GM23338 (cell line): ENCODE measurements around the gene ATP5ME.

ENCODE experiments used
- CREB1 ChIP-seq: fragments of 250-450 bp; sonication (Bioruptor Pico); IDR thresholded peaks from 2 replicates; pipeline ENCODE4 v1.5.0; 2020; ENCODE audit warnings: low read depth, mild to moderate bottlenecking, moderate library complexity
- CTCF ChIP-seq, 2 experiments: fragments of 200-600 bp in 1 of 2; sonication (generic) in 1 of 2; conservative IDR thresholded peaks; 2 replicates each; pipeline versions ENCODE4 v1.5.1 to v1.6.1; 2016 to 2017; ENCODE audit warnings: antibody characterized with exemption in 2 of 2, low read depth in 2 of 2, mild to moderate bottlenecking in 2 of 2, moderate library complexity in 1 of 2
- EZH2 ChIP-seq: fragments of 200-600 bp; sonication (generic); IDR thresholded peaks from one replicate; pipeline ENCODE4 v1.8.0; 2017; ENCODE audit warnings: antibody characterized with exemption, mild to moderate bottlenecking, low read depth; ENCODE audit not compliant: unreplicated experiment
- EZH2phosphoT487 ChIP-seq: fragments of 200-600 bp; sonication (generic); IDR thresholded peaks from one replicate; pipeline ENCODE4 v1.8.1; 2018; ENCODE audit warnings: antibody characterized with exemption; ENCODE audit not compliant: unreplicated experiment
- POLR2AphosphoS5 ChIP-seq: IDR thresholded peaks from 2 replicates; pipeline ENCODE4 v1.6.1; 2016; ENCODE audit warnings: antibody characterized with exemption, low read depth
- REST ChIP-seq: IDR thresholded peaks from one replicate; pipeline ENCODE4 v1.6.1; 2018; ENCODE audit warnings: antibody characterized with exemption; ENCODE audit not compliant: unreplicated experiment
- STAT1 ChIP-seq: IDR thresholded peaks from one replicate; pipeline ENCODE4 v1.6.1; 2016; ENCODE audit warnings: antibody characterized with exemption; ENCODE audit not compliant: unreplicated experiment
- ZNF114 ChIP-seq: fragments of 250-450 bp; sonication (Bioruptor Pico); IDR thresholded peaks from 2 replicates; pipeline ENCODE4 v1.5.0; 2020; ENCODE audit warnings: mild to moderate bottlenecking, moderate library complexity
- ZNF331 ChIP-seq: fragments of 250-450 bp; sonication (Bioruptor Pico); IDR thresholded peaks from 2 replicates; pipeline ENCODE4 v1.5.0; 2020; ENCODE audit warnings: low read depth, mild to moderate bottlenecking, moderate library complexity

GRCh38 chr4:658681-659667 is 15.1 kb downstream of the ATP5ME start:
- TF ChIP-seq CTCF (conservative IDR thresholded peaks at IDR 0.05; ENCODE audit: low read depth in 2 of 2): no peak
- TF ChIP-seq POLR2AphosphoS5: no peak
- TF ChIP-seq EZH2: no peak
- TF ChIP-seq CREB1: no peak
- no peak for TF ChIP-seq REST
- no peak for TF ChIP-seq ZNF114
- no peak for TF ChIP-seq EZH2phosphoT487
- TF ChIP-seq STAT1: no peak
- TF ChIP-seq ZNF331: no peak
